ENCODE measurements around the gene CCDC187. TPM values are rescaled to one million over a fixed set of nuclear protein-coding genes. Genes with fewer than 3 reads are reported as not detected.

CCDC187 gene
- total RNA-seq, 1 donor from 2014 or later, result 0.69 TPM

- H3K36me3 Mint-ChIP-seq (ENCODE audit: low read depth), result no peaks in the 10 kb centered on the region
- DNase-seq (no peak), ATAC-seq (ENCODE audit: low read depth) (no peak)
- CTCF ChIA-PET, result interaction anchor here (1.4 kb wide), 1 partner anchor 16 kb away, joined by 4 read pairs; no protein-coding TSS in a partner anchor
- H3K4me1 Mint-ChIP-seq, result peaks cover 11% of the 10 kb centered on the region
- peaks cover 9% of the 10 kb centered on the region for H3K27me3 Mint-ChIP-seq
- POLR2A ChIA-PET, result interaction anchor here (0.6 kb wide), 1 partner anchor 25 kb away, joined by 3 read pairs; no protein-coding TSS in a partner anchor
- no peaks in the 10 kb centered on the region for H3K9me3 Mint-ChIP-seq
- H3K27ac Mint-ChIP-seq, result no peak overlapping the region
- H3K4me3 Mint-ChIP-seq, result no peak overlapping the region
- intact Hi-C loops (cut with micrococcal nuclease), result loop anchor here (5.0 kb wide), 1 partner anchor 33 kb away; the partner anchor contains the start of gene DNLZ
- no peak for TF ChIP-seq CTCF (IDR thresholded peaks at IDR 0.05)
Measured at GRCh38 chr9:136329211-136329627, 25.3 kb upstream of the CCDC187 start.

GRCh38 chr9:136328622-136329041, 24.7 kb upstream of the CCDC187 start:
- ATAC-seq (ENCODE audit: low read depth), result no peak
- ChIA-PET CTCF (interaction anchor here (1.4 kb wide), 1 partner anchor 16 kb away, joined by 4 read pairs; no protein-coding TSS in a partner anchor), POLR2A (no interaction called here)
- Mint-ChIP-seq H3K27me3 (peaks cover 12% of the 10 kb centered on the region), H3K4me1 (peaks cover 11% of the 10 kb centered on the region), H3K27ac (no peak overlapping the region), H3K4me3 (peak overlapping the region; percentile 54), H3K9me3 (no peaks in the 10 kb centered on the region), H3K36me3 (ENCODE audit: low read depth) (no peaks in the 10 kb centered on the region)
- DNase-seq, result no peak
- no peak for TF ChIP-seq CTCF (IDR thresholded peaks at IDR 0.05)
- intact Hi-C loops (cut with micrococcal nuclease), result loop anchor here (5.0 kb wide), 1 partner anchor 34 kb away; the partner anchor contains the start of gene DNLZ

- ChIA-PET POLR2A (no interaction called here), CTCF (interaction anchor here (1.4 kb wide), 1 partner anchor 15 kb away, joined by 4 read pairs; no protein-coding TSS in a partner anchor)
- H3K4me3 Mint-ChIP-seq, result peak overlapping the region; percentile 54
- peaks cover 11% of the 10 kb centered on the region for H3K4me1 Mint-ChIP-seq
- no peak for TF ChIP-seq CTCF (IDR thresholded peaks at IDR 0.05)
- no peaks in the 10 kb centered on the region for H3K36me3 Mint-ChIP-seq (ENCODE audit: low read depth)
- H3K27me3 Mint-ChIP-seq, result peaks cover 16% of the 10 kb centered on the region
- DNase-seq (no peak), ATAC-seq (ENCODE audit: low read depth) (no peak)
- no peak overlapping the region for H3K27ac Mint-ChIP-seq
- intact Hi-C loops (cut with micrococcal nuclease), result loop anchor here (5.0 kb wide), 1 partner anchor 34 kb away; the partner anchor contains the start of gene DNLZ
- H3K9me3 Mint-ChIP-seq, result no peaks in the 10 kb centered on the region
Measured at GRCh38 chr9:136328011-136328621, 24.2 kb upstream of the CCDC187 start.

- Mint-ChIP-seq H3K4me3 (peak within 1 kb of the TSS; percentile 61), H3K4me1 (peaks cover 11% of the 10 kb centered on the region), H3K27me3 (peaks cover 16% of the 10 kb centered on the region), H3K27ac (no peak within 1 kb of the TSS), H3K36me3 (ENCODE audit: low read depth) (no peaks in the 10 kb centered on the region), H3K9me3 (no peaks in the 10 kb centered on the region)
- no peak for DNase-seq
- no peak for TF ChIP-seq CTCF (IDR thresholded peaks at IDR 0.05)
- ATAC-seq (ENCODE audit: low read depth), result peak; percentile 43
- ChIA-PET CTCF (no interaction called here), POLR2A (no interaction called here)
- intact Hi-C loops (cut with micrococcal nuclease), result loop anchor here (5.0 kb wide), 1 partner anchor 35 kb away; the partner anchor contains the start of gene DNLZ
Measured at GRCh38 chr9:136327304-136327974, 23.5 kb upstream of the CCDC187 start, which contains the start of gene GPSM1. GPSM1 (plus strand) TSS chr9:136327539; CDS start chr9:136327696, 157 bp downstream.

Measured in activated B cell treated with CpG ODN at 0.5 μM for 24 hours (primary cell).